GM23338 (cell line): ENCODE data around the gene ASB11. TPM values are rescaled to one million over a fixed set of nuclear protein-coding genes. Genes with fewer than 3 reads are reported as not detected.

Experiments
- ATAC-seq: fragments of 200-7000 bp; cut with Tn5 transposase; 3 replicates; pipeline ENCODE4 v1.9.1; 2020
- DNase-seq: peaks from one replicate; pipeline ENCODE4 v3.0.0-alpha.2; 2015; ENCODE audit warnings: low spot score
- H2AFZ ChIP-seq: fragments of 200-600 bp; sonication (generic); 2 replicates; pipeline ENCODE4 v1.8.0; 2016; ENCODE audit warnings: antibody characterized with exemption, mild to moderate bottlenecking, moderate library complexity
- H3F3A ChIP-seq: fragments of 200-600 bp; sonication (generic); replicated peaks from 2 replicates; pipeline ENCODE4 v1.8.0; 2017; ENCODE audit warnings: antibody characterized with exemption, mixed run types, low read depth
- H3K27ac ChIP-seq: fragments of 200-600 bp; sonication (generic); 2 replicates; pipeline ENCODE4 v1.6.1; 2016; ENCODE audit warnings: low read depth
- H3K27me3 ChIP-seq: fragments of 200-600 bp; sonication (generic); 2 replicates; pipeline ENCODE4 v1.8.0; 2016; ENCODE audit warnings: mild to moderate bottlenecking, mixed run types, moderate library complexity; ENCODE audit not compliant: insufficient read depth
- H3K36me3 ChIP-seq: fragments of 200-600 bp; sonication (generic); 2 replicates; pipeline ENCODE4 v1.8.0; 2016; ENCODE audit warnings: mild to moderate bottlenecking; ENCODE audit not compliant: insufficient read depth
- H3K4me1 ChIP-seq: fragments of 200-600 bp; sonication (generic); 2 replicates; pipeline ENCODE4 v1.8.0; 2016; ENCODE audit warnings: mild to moderate bottlenecking, moderate library complexity; ENCODE audit not compliant: insufficient read depth
- H3K4me2 ChIP-seq: fragments of 200-600 bp; sonication (generic); 2 replicates; pipeline ENCODE4 v1.7.1; 2017; ENCODE audit warnings: mixed run types
- H3K4me3 ChIP-seq: fragments of 200-600 bp; sonication (generic); 2 replicates; pipeline ENCODE4 v1.6.1; 2016; ENCODE audit warnings: mixed run types
- H3K79me2 ChIP-seq: fragments of 200-600 bp; sonication (generic); replicated peaks from 2 replicates; pipeline ENCODE4 v1.8.0; 2017; ENCODE audit warnings: mild to moderate bottlenecking; ENCODE audit not compliant: insufficient read depth
- H3K9me2 ChIP-seq: fragments of 200-600 bp; sonication (generic); 2 replicates; pipeline ENCODE4 v1.8.0; 2017; ENCODE audit not compliant: insufficient read depth
- H4K20me1 ChIP-seq: fragments of 200-600 bp; sonication (generic); replicated peaks from 2 replicates; pipeline ENCODE4 v1.8.0; 2017; ENCODE audit warnings: mild to moderate bottlenecking; ENCODE audit not compliant: insufficient read depth
- H3K27ac Mint-ChIP-seq: 2 replicates; pipeline ENCODE4 v1.8.0; 2020; ENCODE audit warnings: inconsistent platforms, mild to moderate bottlenecking, moderate library complexity, mixed read lengths
- H3K27me3 Mint-ChIP-seq: 3 replicates; pipeline ENCODE4 v1.8.0; 2022; ENCODE audit warnings: low read depth, mild to moderate bottlenecking, moderate library complexity, mixed read lengths, inconsistent platforms; ENCODE audit not compliant: insufficient read depth, poor library complexity
- H3K36me3 Mint-ChIP-seq: 3 replicates; pipeline ENCODE4 v1.8.0; 2021; ENCODE audit warnings: low read depth, mild to moderate bottlenecking, inconsistent platforms, moderate library complexity, mixed read lengths
- H3K4me1 Mint-ChIP-seq: 3 replicates; pipeline ENCODE4 v1.8.0; 2020; ENCODE audit warnings: mild to moderate bottlenecking, inconsistent platforms, mixed read lengths
- H3K4me3 Mint-ChIP-seq: 3 replicates; pipeline ENCODE4 v1.8.0; 2021; ENCODE audit warnings: moderate library complexity, mild to moderate bottlenecking, inconsistent platforms, mixed read lengths
- H3K9me3 Mint-ChIP-seq: 3 replicates; pipeline ENCODE4 v1.8.0; 2020; ENCODE audit warnings: moderate library complexity, mild to moderate bottlenecking, inconsistent platforms, mixed read lengths
- CREB1 ChIP-seq: fragments of 250-450 bp; sonication (Bioruptor Pico); IDR thresholded peaks from 2 replicates; pipeline ENCODE4 v1.5.0; 2020; ENCODE audit warnings: low read depth, mild to moderate bottlenecking, moderate library complexity
- EZH2 ChIP-seq: fragments of 200-600 bp; sonication (generic); IDR thresholded peaks from one replicate; pipeline ENCODE4 v1.8.0; 2017; ENCODE audit warnings: antibody characterized with exemption, mild to moderate bottlenecking, low read depth; ENCODE audit not compliant: unreplicated experiment
- JUNB ChIP-seq: IDR thresholded peaks from one replicate; pipeline ENCODE4 v1.6.1; 2016; ENCODE audit warnings: antibody characterized with exemption; ENCODE audit not compliant: unreplicated experiment
- NANOG ChIP-seq: IDR thresholded peaks from 2 replicates; pipeline ENCODE4 v1.6.1; 2016; ENCODE audit warnings: antibody characterized with exemption, borderline replicate concordance
- POLR2AphosphoS5 ChIP-seq: IDR thresholded peaks from 2 replicates; pipeline ENCODE4 v1.6.1; 2016; ENCODE audit warnings: antibody characterized with exemption, low read depth
- ZNF114 ChIP-seq: fragments of 250-450 bp; sonication (Bioruptor Pico); IDR thresholded peaks from 2 replicates; pipeline ENCODE4 v1.5.0; 2020; ENCODE audit warnings: mild to moderate bottlenecking, moderate library complexity
- ZNF331 ChIP-seq: fragments of 250-450 bp; sonication (Bioruptor Pico); IDR thresholded peaks from 2 replicates; pipeline ENCODE4 v1.5.0; 2020; ENCODE audit warnings: low read depth, mild to moderate bottlenecking, moderate library complexity
- polyA plus RNA-seq: library from polyadenylated mRNA; unstranded; fragments of >200 nt; fragmentation: Nextera tagmentation; extraction: Ambion mirVana; gene quantifications from 2 replicates; pipeline ENCODE4 v1.2.1, GENCODE V29; 2016
- total RNA-seq: library from RNA; depleted of rRNA; stranded (reverse); fragments of >200 nt; shearing (Covaris generic); gene quantifications from 2 replicates; pipeline ENCODE4 v1.2.3, GENCODE V29; 2014
- TF ChIP-seq, protein P1 (sequence below), 2 experiments: fragments of 200-600 bp in 1 of 2; sonication (generic) in 1 of 2; conservative IDR thresholded peaks; 2 replicates each; pipeline versions ENCODE4 v1.5.1 to v1.6.1; 2016 to 2017; ENCODE audit warnings: antibody characterized with exemption in 2 of 2, low read depth in 2 of 2, mild to moderate bottlenecking in 2 of 2, moderate library complexity in 1 of 2
- TF ChIP-seq, protein P2 (sequence below): fragments of 250-450 bp; sonication (Bioruptor Pico); IDR thresholded peaks from 2 replicates; pipeline ENCODE4 v1.5.0; 2020; ENCODE audit warnings: mild to moderate bottlenecking, moderate library complexity

The ASB11 gene
- total and polyA plus RNA-seq, 2 experiments from 2014 or later, result not detected

DNA sequence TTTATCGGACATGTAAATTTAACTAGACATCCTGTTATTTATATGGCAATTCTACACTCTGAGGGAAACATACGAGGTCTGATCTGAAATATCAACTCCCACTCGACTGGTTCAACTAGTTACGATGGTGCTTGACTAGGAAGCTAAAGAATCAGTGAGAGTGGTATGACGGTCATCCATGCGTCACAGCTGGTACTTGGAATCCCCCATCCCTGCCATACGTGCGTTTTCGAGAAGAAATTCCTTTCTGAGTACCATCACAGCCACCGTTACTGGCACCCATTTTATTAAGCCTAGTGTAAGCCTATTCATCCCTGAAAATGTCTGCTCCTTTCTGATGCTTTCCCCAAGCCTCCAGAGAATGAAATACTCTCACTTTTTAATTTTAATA, 20.6 kb upstream of the ASB11 start:
- Mint-ChIP-seq H3K36me3 (0 out of 3 replicates have a peak, but pooled peaks cover 4% of the 10 kb centered on the region), H3K27ac (no peak overlapping the region), H3K4me3 (peak overlapping the region; percentile 91), H3K4me1 (peaks cover 8% of the 10 kb centered on the region; the same call in 2 of the 3 replicates), H3K27me3 (no peaks in the 10 kb centered on the region), H3K9me3 (no peaks in the 10 kb centered on the region)
- peak overlapping the region; percentile 21; the same call in 1 of the 2 replicates for H2AFZ ChIP-seq
- H3K36me3 ChIP-seq, result no peaks in the 10 kb centered on the region; the same call in 1 of the 2 replicates
- peak overlapping the region; percentile 79 for H3K4me2 ChIP-seq
- ATAC-seq (peak; percentile 12), DNase-seq (peak; percentile 57)
- H3F3A ChIP-seq, result no peaks in the 10 kb centered on the region
- H3K9me2 ChIP-seq, result no peaks in the 10 kb centered on the region
- no peaks in the 10 kb centered on the region for H3K27me3 ChIP-seq
- no peak overlapping the region for H3K27ac ChIP-seq
- H3K79me2 ChIP-seq, result peaks cover 8% of the 10 kb centered on the region; the same call in 1 of the 2 replicates
- TF ChIP-seq JUNB (no peak), CREB1 (peak; percentile 24; the same call in 1 of the 2 replicates), NANOG (no peak)
- TF ChIP-seq, protein P1, sequence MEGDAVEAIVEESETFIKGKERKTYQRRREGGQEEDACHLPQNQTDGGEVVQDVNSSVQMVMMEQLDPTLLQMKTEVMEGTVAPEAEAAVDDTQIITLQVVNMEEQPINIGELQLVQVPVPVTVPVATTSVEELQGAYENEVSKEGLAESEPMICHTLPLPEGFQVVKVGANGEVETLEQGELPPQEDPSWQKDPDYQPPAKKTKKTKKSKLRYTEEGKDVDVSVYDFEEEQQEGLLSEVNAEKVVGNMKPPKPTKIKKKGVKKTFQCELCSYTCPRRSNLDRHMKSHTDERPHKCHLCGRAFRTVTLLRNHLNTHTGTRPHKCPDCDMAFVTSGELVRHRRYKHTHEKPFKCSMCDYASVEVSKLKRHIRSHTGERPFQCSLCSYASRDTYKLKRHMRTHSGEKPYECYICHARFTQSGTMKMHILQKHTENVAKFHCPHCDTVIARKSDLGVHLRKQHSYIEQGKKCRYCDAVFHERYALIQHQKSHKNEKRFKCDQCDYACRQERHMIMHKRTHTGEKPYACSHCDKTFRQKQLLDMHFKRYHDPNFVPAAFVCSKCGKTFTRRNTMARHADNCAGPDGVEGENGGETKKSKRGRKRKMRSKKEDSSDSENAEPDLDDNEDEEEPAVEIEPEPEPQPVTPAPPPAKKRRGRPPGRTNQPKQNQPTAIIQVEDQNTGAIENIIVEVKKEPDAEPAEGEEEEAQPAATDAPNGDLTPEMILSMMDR (conservative IDR thresholded peaks at IDR 0.05; ENCODE audit: low read depth in 2 of 2), result no peak
- H4K20me1 ChIP-seq, result no peaks in the 10 kb centered on the region
- H3K4me1 ChIP-seq, result no peaks in the 10 kb centered on the region
- H3K4me3 ChIP-seq, result peak overlapping the region; percentile 63

DNA sequence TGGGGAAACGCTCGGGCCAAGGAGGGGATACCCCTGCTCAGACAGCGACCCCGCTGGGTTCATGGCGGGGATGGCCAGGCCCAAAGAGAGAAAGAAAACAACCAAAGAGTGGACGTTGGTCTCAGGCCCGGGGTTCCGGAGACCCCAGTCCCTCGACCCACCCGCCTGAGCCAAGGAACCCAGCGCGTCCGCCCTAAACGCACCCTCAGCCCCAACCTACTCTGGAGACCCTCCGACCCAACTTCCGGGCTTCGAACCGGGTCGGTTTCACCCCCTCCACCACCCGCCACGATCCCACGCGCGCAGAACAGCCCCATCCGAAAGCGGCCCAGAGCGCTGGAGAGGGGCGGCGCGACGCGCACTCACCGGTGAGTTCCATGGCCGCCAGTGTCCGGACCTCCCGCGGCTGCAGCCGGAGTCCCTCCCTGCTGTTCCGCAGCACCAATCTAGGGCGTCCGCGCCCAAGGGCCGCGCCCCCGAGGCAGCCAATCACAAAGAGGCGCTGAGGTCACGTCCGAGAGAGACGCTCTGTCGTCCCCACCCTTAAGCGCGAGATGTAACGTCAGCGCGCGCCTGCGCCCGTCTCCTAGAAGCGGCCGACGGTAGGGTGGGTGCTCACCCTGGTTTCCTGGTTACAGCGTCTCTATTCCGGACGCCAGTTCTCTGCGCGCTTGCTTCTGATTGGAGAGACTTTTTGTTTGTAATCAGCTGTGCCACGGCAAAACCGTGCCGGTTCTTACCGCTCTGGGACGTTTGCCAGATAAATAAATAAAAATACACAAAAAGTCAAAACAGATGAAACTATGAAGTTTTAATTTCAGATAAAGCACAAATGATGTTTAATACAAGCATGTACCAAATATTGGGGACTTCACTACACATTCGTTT, 19.9 kb upstream of the ASB11 start, which contains the start of gene PIGA:
TSS of gene PIGA (minus strand) at position 389 of the 888 bp plus-strand sequence. CDS start 3,593 bp downstream, outside the sequence.
- peak within 1 kb of the TSS; percentile 91 for H3K4me3 Mint-ChIP-seq
- H2AFZ ChIP-seq, result peak within 1 kb of the TSS; percentile 21; the same call in 1 of the 2 replicates
- H4K20me1 ChIP-seq, result no peaks in the 10 kb centered on the region
- no peak for TF ChIP-seq JUNB
- TF ChIP-seq EZH2, result no peak
- TF ChIP-seq, protein P2, sequence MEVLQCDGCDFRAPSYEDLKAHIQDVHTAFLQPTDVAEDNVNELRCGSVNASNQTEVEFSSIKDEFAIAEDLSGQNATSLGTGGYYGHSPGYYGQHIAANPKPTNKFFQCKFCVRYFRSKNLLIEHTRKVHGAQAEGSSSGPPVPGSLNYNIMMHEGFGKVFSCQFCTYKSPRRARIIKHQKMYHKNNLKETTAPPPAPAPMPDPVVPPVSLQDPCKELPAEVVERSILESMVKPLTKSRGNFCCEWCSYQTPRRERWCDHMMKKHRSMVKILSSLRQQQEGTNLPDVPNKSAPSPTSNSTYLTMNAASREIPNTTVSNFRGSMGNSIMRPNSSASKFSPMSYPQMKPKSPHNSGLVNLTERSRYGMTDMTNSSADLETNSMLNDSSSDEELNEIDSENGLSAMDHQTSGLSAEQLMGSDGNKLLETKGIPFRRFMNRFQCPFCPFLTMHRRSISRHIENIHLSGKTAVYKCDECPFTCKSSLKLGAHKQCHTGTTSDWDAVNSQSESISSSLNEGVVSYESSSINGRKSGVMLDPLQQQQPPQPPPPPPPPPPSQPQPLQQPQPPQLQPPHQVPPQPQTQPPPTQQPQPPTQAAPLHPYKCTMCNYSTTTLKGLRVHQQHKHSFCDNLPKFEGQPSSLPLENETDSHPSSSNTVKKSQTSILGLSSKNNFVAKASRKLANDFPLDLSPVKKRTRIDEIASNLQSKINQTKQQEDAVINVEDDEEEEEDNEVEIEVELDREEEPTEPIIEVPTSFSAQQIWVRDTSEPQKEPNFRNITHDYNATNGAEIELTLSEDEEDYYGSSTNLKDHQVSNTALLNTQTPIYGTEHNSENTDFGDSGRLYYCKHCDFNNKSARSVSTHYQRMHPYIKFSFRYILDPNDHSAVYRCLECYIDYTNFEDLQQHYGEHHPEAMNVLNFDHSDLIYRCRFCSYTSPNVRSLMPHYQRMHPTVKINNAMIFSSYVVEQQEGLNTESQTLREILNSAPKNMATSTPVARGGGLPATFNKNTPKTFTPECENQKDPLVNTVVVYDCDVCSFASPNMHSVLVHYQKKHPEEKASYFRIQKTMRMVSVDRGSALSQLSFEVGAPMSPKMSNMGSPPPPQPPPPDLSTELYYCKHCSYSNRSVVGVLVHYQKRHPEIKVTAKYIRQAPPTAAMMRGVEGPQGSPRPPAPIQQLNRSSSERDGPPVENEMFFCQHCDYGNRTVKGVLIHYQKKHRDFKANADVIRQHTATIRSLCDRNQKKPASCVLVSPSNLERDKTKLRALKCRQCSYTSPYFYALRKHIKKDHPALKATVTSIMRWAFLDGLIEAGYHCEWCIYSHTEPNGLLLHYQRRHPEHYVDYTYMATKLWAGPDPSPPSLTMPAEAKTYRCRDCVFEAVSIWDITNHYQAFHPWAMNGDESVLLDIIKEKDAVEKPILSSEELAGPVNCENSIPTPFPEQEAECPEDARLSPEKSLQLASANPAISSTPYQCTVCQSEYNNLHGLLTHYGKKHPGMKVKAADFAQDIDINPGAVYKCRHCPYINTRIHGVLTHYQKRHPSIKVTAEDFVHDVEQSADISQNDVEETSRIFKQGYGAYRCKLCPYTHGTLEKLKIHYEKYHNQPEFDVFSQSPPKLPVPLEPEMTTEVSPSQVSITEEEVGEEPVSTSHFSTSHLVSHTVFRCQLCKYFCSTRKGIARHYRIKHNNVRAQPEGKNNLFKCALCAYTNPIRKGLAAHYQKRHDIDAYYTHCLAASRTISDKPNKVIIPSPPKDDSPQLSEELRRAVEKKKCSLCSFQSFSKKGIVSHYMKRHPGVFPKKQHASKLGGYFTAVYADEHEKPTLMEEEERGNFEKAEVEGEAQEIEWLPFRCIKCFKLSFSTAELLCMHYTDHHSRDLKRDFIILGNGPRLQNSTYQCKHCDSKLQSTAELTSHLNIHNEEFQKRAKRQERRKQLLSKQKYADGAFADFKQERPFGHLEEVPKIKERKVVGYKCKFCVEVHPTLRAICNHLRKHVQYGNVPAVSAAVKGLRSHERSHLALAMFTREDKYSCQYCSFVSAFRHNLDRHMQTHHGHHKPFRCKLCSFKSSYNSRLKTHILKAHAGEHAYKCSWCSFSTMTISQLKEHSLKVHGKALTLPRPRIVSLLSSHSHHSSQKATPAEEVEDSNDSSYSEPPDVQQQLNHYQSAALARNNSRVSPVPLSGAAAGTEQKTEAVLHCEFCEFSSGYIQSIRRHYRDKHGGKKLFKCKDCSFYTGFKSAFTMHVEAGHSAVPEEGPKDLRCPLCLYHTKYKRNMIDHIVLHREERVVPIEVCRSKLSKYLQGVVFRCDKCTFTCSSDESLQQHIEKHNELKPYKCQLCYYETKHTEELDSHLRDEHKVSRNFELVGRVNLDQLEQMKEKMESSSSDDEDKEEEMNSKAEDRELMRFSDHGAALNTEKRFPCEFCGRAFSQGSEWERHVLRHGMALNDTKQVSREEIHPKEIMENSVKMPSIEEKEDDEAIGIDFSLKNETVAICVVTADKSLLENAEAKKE (CRISPR knock-in tag), result no peak
- TF ChIP-seq ZNF114 (CRISPR knock-in tag), result no peak
- TF ChIP-seq ZNF331, result no peak
- TF ChIP-seq POLR2AphosphoS5, result peak; percentile 80

More for the DNA sequence above, 19.9 kb upstream of the ASB11 start, which contains the start of gene PIGA:
- H3K4me3 ChIP-seq, result peak within 1 kb of the TSS; percentile 63
- H3K27me3 Mint-ChIP-seq, result no peaks in the 10 kb centered on the region
- H3K27ac Mint-ChIP-seq, result peak within 1 kb of the TSS; percentile 98
- H3K4me2 ChIP-seq, result peak within 1 kb of the TSS; percentile 79
- H3K79me2 ChIP-seq, result peaks cover 8% of the 10 kb centered on the region; the same call in 1 of the 2 replicates
- peaks cover 4% of the 10 kb centered on the region; the same call in 1 of the 3 replicates for H3K36me3 Mint-ChIP-seq
- no peaks in the 10 kb centered on the region for H3K4me1 ChIP-seq
- no peaks in the 10 kb centered on the region for H3K9me3 Mint-ChIP-seq
- no peak within 1 kb of the TSS for H3K27ac ChIP-seq
- H3F3A ChIP-seq, result no peaks in the 10 kb centered on the region
- H3K4me1 Mint-ChIP-seq, result peaks cover 3% of the 10 kb centered on the region; the same call in 1 of the 3 replicates
- no peaks in the 10 kb centered on the region; the same call in 1 of the 2 replicates for H3K36me3 ChIP-seq
- no peaks in the 10 kb centered on the region for H3K9me2 ChIP-seq
- peak; percentile 98 for ATAC-seq
- peak; percentile 91 for DNase-seq
- H3K27me3 ChIP-seq, result no peaks in the 10 kb centered on the region
